Peyer's patch (tissue), 4 donors: ENCODE data around the gene ERI2.

Experiments used
- CTCF ChIP-seq, 6 experiments: fragments of 450-650 bp in 4 of 6; fragments of 200-600 bp in 2 of 6; sonication (generic) in 1 of 6; IDR thresholded peaks; one replicate each; pipeline ENCODE4 v1.5.1; 2017 to 2019; ENCODE audit warnings: antibody characterized with exemption in 6 of 6, mild to moderate bottlenecking in 3 of 6, moderate library complexity in 1 of 6
- POLR2A ChIP-seq, 2 donors: fragments of 450-650 bp; IDR thresholded peaks; one replicate each; pipeline ENCODE4 v1.5.1; 2017; ENCODE audit warnings: antibody characterized with exemption in 2 of 2, mild to moderate bottlenecking in 2 of 2, moderate library complexity in 2 of 2

GRCh38 chr16:20829536-20829935 lies 23.3 kb upstream of the ERI2 start:
- TF ChIP-seq CTCF (IDR thresholded peaks at IDR 0.05) (no peak), POLR2A (IDR thresholded peaks at IDR 0.05) (no peak)
